GM21423 (cell line): ENCODE measurements around the gene WDR74.
"Not testable (repeated sequence)": the region's sequence is repeated elsewhere in the genome, so short reads cannot be mapped to it uniquely, and the experiment has no call there.

Source experiments
- ATAC-seq: cut with Tn5 transposase; IDR thresholded peaks from one replicate; pipeline ENCODE4 v1.9.1; 2021; ENCODE audit warnings: mild to moderate bottlenecking, moderate library complexity; ENCODE audit not compliant: unreplicated experiment

Gene WDR74

GRCh38 chr11:62860835-62861563 lies 21.6 kb upstream of the WDR74 start:
- ATAC-seq = no peak

- not testable (repeated sequence) for ATAC-seq
Measured at GRCh38 chr11:62859281-62859703, 19.9 kb upstream of the WDR74 start.

GRCh38 chr11:62858201-62858600 lies 18.8 kb upstream of the WDR74 start:
- ATAC-seq = no peak

GRCh38 chr11:62857541-62857982 lies 18.2 kb upstream of the WDR74 start:
- ATAC-seq = no peak

- ATAC-seq = no peak
Measured at GRCh38 chr11:62856333-62856895, 17.0 kb upstream of the WDR74 start.

GRCh38 chr11:62855571-62856332 lies 16.4 kb upstream of the WDR74 start:
- peak; percentile 81 for ATAC-seq

GRCh38 chr11:62854825-62855570 lies 15.6 kb upstream of the WDR74 start:
- no peak for ATAC-seq

GRCh38 chr11:62854013-62854824 lies 14.8 kb upstream of the WDR74 start:
- ATAC-seq = no peak

- no peak for ATAC-seq
Measured at GRCh38 chr11:62853279-62853965, 14.0 kb upstream of the WDR74 start.

GRCh38 chr11:62852523-62853188 lies 13.3 kb upstream of the WDR74 start:
- no peak for ATAC-seq

- ATAC-seq = no peak
Measured at GRCh38 chr11:62851807-62852522, 12.6 kb upstream of the WDR74 start.

GRCh38 chr11:62850911-62851806 lies 11.8 kb upstream of the WDR74 start:
- ATAC-seq = no peak

GRCh38 chr11:62847767-62848314 lies 8.5 kb upstream of the WDR74 start:
- ATAC-seq = no peak

GRCh38 chr11:62846177-62846576 lies 6.8 kb upstream of the WDR74 start:
- ATAC-seq = no peak

- ATAC-seq = no peak
Measured at GRCh38 chr11:62844154-62844553, 4.8 kb upstream of the WDR74 start.

- no peak for ATAC-seq
Measured at GRCh38 chr11:62843466-62843865, 4.1 kb upstream of the WDR74 start.

GRCh38 chr11:62842891-62843290 lies 3.5 kb upstream of the WDR74 start:
- ATAC-seq = not testable (repeated sequence)
